ENCODE data around the gene ERVW-1. TPM values are rescaled to one million over a fixed set of nuclear protein-coding genes. Genes with fewer than 3 reads are reported as not detected.
"Not testable (repeated sequence)": the region's sequence is repeated elsewhere in the genome, so short reads cannot be mapped to it uniquely, and the experiment has no call there.

The ERVW-1 gene
- not detected for total RNA-seq (2021; fragmentation: NEBNext Ultra II Directional; extraction: Animal tissue kit (Norgen Biotek cat#: 25700))
- long read RNA-seq, result 0 reads

GRCh38 chr7:92477681-92478080 lies at the start of gene ERVW-1:
Gene ERVW-1, minus strand, starts transcription at chr7:92477946. Its CDS starts 7,565 bp downstream, at chr7:92470381.
- not testable (repeated sequence) for H3K36me3 Mint-ChIP-seq (ENCODE audit: low read depth); H3K27me3 Mint-ChIP-seq (ENCODE audit: insufficient read depth); H3K9me3 Mint-ChIP-seq; DNase-seq; H3K4me1 Mint-ChIP-seq (ENCODE audit: low read depth); H3K27ac Mint-ChIP-seq; H3K4me3 Mint-ChIP-seq

GRCh38 chr7:92523110-92523509 lies 45.4 kb upstream of the ERVW-1 start:
- TF ChIP-seq CTCF (IDR thresholded peaks at IDR 0.05), result no peak
- H3K36me3 Mint-ChIP-seq (ENCODE audit: low read depth), result no peaks in the 10 kb centered on the region
- DNase-seq, result no peak
- H3K4me1 Mint-ChIP-seq (ENCODE audit: low read depth), result peaks cover 24% of the 10 kb centered on the region
- no peaks in the 10 kb centered on the region for H3K9me3 Mint-ChIP-seq
- no peak overlapping the region for H3K4me3 Mint-ChIP-seq
- H3K27ac Mint-ChIP-seq, result no peak overlapping the region
- no peaks in the 10 kb centered on the region; the same call in 1 of the 2 replicates for H3K27me3 Mint-ChIP-seq (ENCODE audit: insufficient read depth)

- no peak for DNase-seq
- Mint-ChIP-seq H3K9me3 (no peaks in the 10 kb centered on the region), H3K4me3 (no peak overlapping the region), H3K27ac (no peak overlapping the region), H3K36me3 (ENCODE audit: low read depth) (peaks cover 4% of the 10 kb centered on the region; the same call in 1 of the 2 replicates), H3K4me1 (ENCODE audit: low read depth) (peaks cover 9% of the 10 kb centered on the region), H3K27me3 (ENCODE audit: insufficient read depth) (no peaks in the 10 kb centered on the region; the same call in 1 of the 2 replicates)
- no peak for TF ChIP-seq CTCF (IDR thresholded peaks at IDR 0.05)
These were observed 42.3 kb upstream of the ERVW-1 start for GRCh38 chr7:92520024-92520423.

GRCh38 chr7:92517631-92518030 lies 39.9 kb upstream of the ERVW-1 start:
- Mint-ChIP-seq H3K27me3 (ENCODE audit: insufficient read depth) (no peaks in the 10 kb centered on the region; the same call in 1 of the 2 replicates), H3K27ac (peak overlapping the region; percentile 44), H3K4me1 (ENCODE audit: low read depth) (peaks cover 9% of the 10 kb centered on the region), H3K9me3 (no peaks in the 10 kb centered on the region), H3K4me3 (no peak overlapping the region), H3K36me3 (ENCODE audit: low read depth) (peaks cover 4% of the 10 kb centered on the region; the same call in 1 of the 2 replicates)
- TF ChIP-seq CTCF (IDR thresholded peaks at IDR 0.05), result no peak
- DNase-seq, result peak; percentile 45

GRCh38 chr7:92513167-92513902 lies 35.6 kb upstream of the ERVW-1 start:
- H3K36me3 Mint-ChIP-seq (ENCODE audit: low read depth), result peaks cover 4% of the 10 kb centered on the region; the same call in 1 of the 2 replicates
- no peak for TF ChIP-seq CTCF (IDR thresholded peaks at IDR 0.05)
- no peaks in the 10 kb centered on the region for H3K9me3 Mint-ChIP-seq
- H3K4me1 Mint-ChIP-seq (ENCODE audit: low read depth), result peaks cover 9% of the 10 kb centered on the region
- H3K4me3 Mint-ChIP-seq, result no peak overlapping the region
- H3K27ac Mint-ChIP-seq, result no peak overlapping the region
- no peak for DNase-seq
- no peaks in the 10 kb centered on the region for H3K27me3 Mint-ChIP-seq (ENCODE audit: insufficient read depth)

- Mint-ChIP-seq H3K27me3 (ENCODE audit: insufficient read depth) (no peaks in the 10 kb centered on the region), H3K4me1 (ENCODE audit: low read depth) (no peaks in the 10 kb centered on the region), H3K27ac (no peak overlapping the region), H3K4me3 (no peak overlapping the region), H3K36me3 (ENCODE audit: low read depth) (0 out of 2 replicates have a peak, but pooled peaks cover 11% of the 10 kb centered on the region), H3K9me3 (no peaks in the 10 kb centered on the region)
- no peak for DNase-seq
- TF ChIP-seq CTCF (IDR thresholded peaks at IDR 0.05), result no peak
These were observed 31.2 kb upstream of the ERVW-1 start for GRCh38 chr7:92508946-92509345.

Data from HFFc6 (cell line).